ENCODE measurements around the gene RCAN2. TPM values are rescaled to one million over a fixed set of nuclear protein-coding genes. Genes with fewer than 3 reads are reported as not detected.

Gene RCAN2
- total and polyA plus RNA-seq, 7 donors = 2.6 to 108 (median 20.0) TPM

GRCh38 chr6:46331461-46331860 lies 159.8 kb downstream of the RCAN2 start:
- Histone ChIP-seq H3K4me1 (no peaks in the 10 kb centered on the region), H3K4me3 (no peak overlapping the region), H3K36me3 (ENCODE audit: insufficient read depth in 1 of 2, low read depth in 1 of 2) (no peaks in the 10 kb centered on the region), H3K27me3 (ENCODE audit: insufficient read depth in 3 of 3, low read length in 2 of 3) (no peaks in the 10 kb centered on the region), H3K27ac (no peak overlapping the region), H3K9me3 (no peaks in the 10 kb centered on the region)
- no peak for TF ChIP-seq CTCF (IDR thresholded peaks at IDR 0.05)
- ATAC-seq (no peak), DNase-seq (no peak)
- intact Hi-C loops (cut with DNase I) = no loop called here

- no peak overlapping the region for H3K27ac ChIP-seq
Measured at GRCh38 chr6:46329568-46329967, 161.7 kb downstream of the RCAN2 start.

GRCh38 chr6:46327779-46328178 lies 163.5 kb downstream of the RCAN2 start:
- H3K4me3 ChIP-seq = no peak overlapping the region
- no peaks in the 10 kb centered on the region for H3K9me3 ChIP-seq
- H3K27me3 ChIP-seq (ENCODE audit: insufficient read depth in 3 of 3, low read length in 2 of 3) = no peaks in the 10 kb centered on the region
- H3K27ac ChIP-seq = no peak overlapping the region
- WGBS, 3 donors = 36 to 52% (median 42%) methylated on average over 3 of the region's 3 CpGs
- TF ChIP-seq CTCF (IDR thresholded peaks at IDR 0.05) = no peak
- H3K4me1 ChIP-seq = peaks cover 12% of the 10 kb centered on the region
- ATAC-seq = no peak
- intact Hi-C loops (cut with DNase I) = no loop called here
- no peaks in the 10 kb centered on the region for H3K36me3 ChIP-seq (ENCODE audit: insufficient read depth in 1 of 2, low read depth in 1 of 2)
- DNase-seq = no peak

More at GRCh38 chr6:46329568-46329967, 161.7 kb downstream of the RCAN2 start:
- Histone ChIP-seq H3K36me3 (ENCODE audit: insufficient read depth in 1 of 2, low read depth in 1 of 2) (no peaks in the 10 kb centered on the region), H3K4me3 (no peak overlapping the region), H3K4me1 (peaks cover 12% of the 10 kb centered on the region), H3K27me3 (ENCODE audit: insufficient read depth in 3 of 3, low read length in 2 of 3) (no peaks in the 10 kb centered on the region), H3K9me3 (no peaks in the 10 kb centered on the region)
- no peak for TF ChIP-seq CTCF (IDR thresholded peaks at IDR 0.05)
- no peak for DNase-seq
- 12 to 24% (median 21%) methylated on average over 2 of the region's 2 CpGs for WGBS, 3 donors
- intact Hi-C loops (cut with DNase I) = no loop called here
- peak in 3 of 4 donors; percentile 31 to 56 (median 53) for ATAC-seq

- 24 to 54% (median 33%) methylated on average over 21 of the region's 21 CpGs for WGBS, 3 donors
- no peaks in the 10 kb centered on the region for H3K9me3 ChIP-seq
- DNase-seq (peak in 1 of 2 donors; percentile 45), ATAC-seq (peak; percentile 52 to 74 (median 61))
- H3K4me3 ChIP-seq = peak overlapping the region; percentile 36
- no peak for TF ChIP-seq CTCF (IDR thresholded peaks at IDR 0.05)
- H3K36me3 ChIP-seq (ENCODE audit: insufficient read depth in 1 of 2, low read depth in 1 of 2) = no peaks in the 10 kb centered on the region
- H3K27me3 ChIP-seq (ENCODE audit: insufficient read depth in 3 of 3, low read length in 2 of 3) = no peaks in the 10 kb centered on the region
- H3K27ac ChIP-seq = no peak overlapping the region
- intact Hi-C loops (cut with DNase I) = no loop called here
- peaks cover 12% of the 10 kb centered on the region for H3K4me1 ChIP-seq
Measured at GRCh38 chr6:46325561-46326530, 165.4 kb downstream of the RCAN2 start.

Data from psoas muscle (tissue), 8 donors.